Testis (tissue), 3 donors: ENCODE results near the gene PLEKHG4B. TPM values are rescaled to one million over a fixed set of nuclear protein-coding genes. Genes with fewer than 3 reads are reported as not detected.

Source experiments
- polyA plus RNA-seq: library from polyadenylated mRNA; stranded (reverse); fragments of 350-450 nt; fragmentation: Illumina TruSeq; extraction: RNeasy Lipid Tissue Mini Kit (QIAGEN cat#74804); gene quantifications from one replicate; pipeline ENCODE4 v1.2.3, GENCODE V29; 2014; ENCODE audit warnings: low read depth, low replicate concordance; ENCODE audit not compliant: insufficient read depth
- small RNA-seq, 2 donors: library from RNA; depleted of rRNA; stranded (forward); fragments of <200 nt; gene quantifications; one replicate each; pipeline ENCODE3, GENCODE V24; 2016
- total RNA-seq, 2 donors: library from RNA; depleted of rRNA; stranded (reverse); fragments of >200 nt; gene quantifications; one replicate each; pipeline ENCODE4 v1.2.3, GENCODE V29; 2016

Gene PLEKHG4B
- total and polyA plus RNA-seq, 3 donors from 2014 or later = 3.2 to 6.9 (median 6.0) TPM

Small RNA genes within 50 kb of the gene (small RNA-seq; reads per million reads assigned to genes)
- 0 reads per million in 2 donors for gene RF00019

Other genes with a start within 250 kb of the PLEKHG4B start
- under 1 TPM; 0.93 to 0.94 TPM for gene LRRC14B, start 99.3 kb downstream of the PLEKHG4B start, total RNA-seq
- gene LRRC14B, start 99.3 kb downstream of the PLEKHG4B start, polyA plus RNA-seq = 0.33 TPM
- 1 to 10 TPM; 6.6 to 6.7 TPM for gene CCDC127, start 126.0 kb downstream of the PLEKHG4B start, total RNA-seq
- gene CCDC127, start 126.0 kb downstream of the PLEKHG4B start, polyA plus RNA-seq = 6.9 TPM
- 100 to 1,000 TPM in 1 of 2 donors, 10 to 100 TPM in 1; 96.9 to 107 TPM for gene SDHA, start 126.2 kb downstream of the PLEKHG4B start, total RNA-seq
- 195 TPM for gene SDHA, start 126.2 kb downstream of the PLEKHG4B start, polyA plus RNA-seq
- 100 to 1,000 TPM; 100 to 123 TPM for gene PDCD6, start 179.5 kb downstream of the PLEKHG4B start, total RNA-seq
- gene PDCD6, start 179.5 kb downstream of the PLEKHG4B start, polyA plus RNA-seq = 102 TPM
- 10 to 100 TPM; 36.9 to 43.4 TPM for gene AHRR, start 229.5 kb downstream of the PLEKHG4B start, total RNA-seq
- gene AHRR, start 229.5 kb downstream of the PLEKHG4B start, polyA plus RNA-seq = 68.5 TPM